MM.1S (cell line): ENCODE measurements around the gene RUNX1.

ENCODE experiments used
- CTCF ChIP-seq: fragments of 300-600 bp; sonication (generic); IDR thresholded peaks from 2 replicates; pipeline ENCODE4 v1.5.1; 2016; ENCODE audit warnings: antibody characterized with exemption, low read length, mixed read lengths
- EZH2 ChIP-seq: fragments of 300-600 bp; sonication (generic); optimal IDR thresholded peaks from 2 replicates; pipeline ENCODE3; 2017; ENCODE audit warnings: low read depth, mild to moderate bottlenecking, antibody characterized with exemption, low read length, mixed read lengths

- no peak for TF ChIP-seq CTCF
- TF ChIP-seq EZH2, result no peak
Observed at GRCh38 chr21:34826836-34827235, 222.3 kb downstream of the RUNX1 start.
